ENCODE data around the gene DISC1.
"Not testable (repeated sequence)": the region's sequence is repeated elsewhere in the genome, so short reads cannot be mapped to it uniquely, and the experiment has no call there.

DISC1 gene

GRCh38 chr1:231957359-231957758, 330.8 kb downstream of the DISC1 start:
- H3K4me3 ChIP-seq (ENCODE audit: low read length): no peak overlapping the region
- DNase-seq (ENCODE audit: low read depth): no peak
- no peak for TF ChIP-seq CTCF (conservative IDR thresholded peaks at IDR 0.05; ENCODE audit: low read depth, low read length)

GRCh38 chr1:231958448-231958847, 331.9 kb downstream of the DISC1 start:
- H3K4me3 ChIP-seq (ENCODE audit: low read length): no peak overlapping the region
- TF ChIP-seq CTCF (conservative IDR thresholded peaks at IDR 0.05; ENCODE audit: low read depth, low read length): no peak
- no peak for DNase-seq (ENCODE audit: low read depth)

GRCh38 chr1:231959225-231959884, 332.8 kb downstream of the DISC1 start:
- H3K4me3 ChIP-seq (ENCODE audit: low read length): no peak overlapping the region
- DNase-seq (ENCODE audit: low read depth): no peak
- TF ChIP-seq CTCF (conservative IDR thresholded peaks at IDR 0.05; ENCODE audit: low read depth, low read length): no peak

- not testable (repeated sequence) for DNase-seq (ENCODE audit: low read depth)
Observed at GRCh38 chr1:231961801-231962200, 335.2 kb downstream of the DISC1 start.

GRCh38 chr1:231962636-231963035, 336.0 kb downstream of the DISC1 start:
- no peak for DNase-seq (ENCODE audit: low read depth)
- no peak for TF ChIP-seq CTCF (conservative IDR thresholded peaks at IDR 0.05; ENCODE audit: low read depth, low read length)
- H3K4me3 ChIP-seq (ENCODE audit: low read length): no peak overlapping the region

More at GRCh38 chr1:231961801-231962200, 335.2 kb downstream of the DISC1 start:
- not testable (repeated sequence) for H3K4me3 ChIP-seq (ENCODE audit: low read length)

- no peak overlapping the region for H3K4me3 ChIP-seq (ENCODE audit: low read length)
- TF ChIP-seq CTCF (conservative IDR thresholded peaks at IDR 0.05; ENCODE audit: low read depth, low read length): no peak
- DNase-seq (ENCODE audit: low read depth): no peak
Observed at GRCh38 chr1:231964241-231964640, 337.7 kb downstream of the DISC1 start.

GRCh38 chr1:231964961-231965360, 338.4 kb downstream of the DISC1 start:
- no peak for TF ChIP-seq CTCF (conservative IDR thresholded peaks at IDR 0.05; ENCODE audit: low read depth, low read length)
- no peak for DNase-seq (ENCODE audit: low read depth)
- no peak overlapping the region for H3K4me3 ChIP-seq (ENCODE audit: low read length)

Data from retinal pigment epithelial cell (primary cell).